DMS53 treated with DMSO at 0.1 percent for 48 hours (cell line): ENCODE measurements around the gene STK32B.

Source experiments
- DNase-seq: peaks from one replicate; lab custom pipeline; 2025; ENCODE audit not compliant: unreplicated experiment; lab: John Stamatoyannopoulos, UW

STK32B gene

DNA sequence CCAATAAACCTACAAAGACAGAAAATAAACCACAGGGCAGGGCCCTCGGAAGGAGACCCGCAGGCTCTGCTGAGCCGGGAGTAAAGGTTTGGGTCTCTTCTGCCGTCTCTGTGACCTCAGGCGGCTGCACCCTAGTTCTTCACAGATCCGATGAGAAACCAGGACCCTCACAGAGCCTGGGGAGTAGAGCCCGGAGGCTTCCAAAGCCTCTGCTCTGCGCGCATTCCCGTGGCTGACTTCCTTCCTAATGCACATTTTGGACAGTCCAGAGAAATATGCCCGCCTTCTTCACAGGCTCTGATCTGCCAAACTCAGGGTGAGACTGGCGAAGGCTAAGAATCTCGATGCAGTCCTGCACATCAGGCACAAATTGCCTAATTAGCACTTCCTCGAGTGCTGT lies 411.6 kb downstream of the STK32B start:
- DNase-seq = no peak

DNA sequence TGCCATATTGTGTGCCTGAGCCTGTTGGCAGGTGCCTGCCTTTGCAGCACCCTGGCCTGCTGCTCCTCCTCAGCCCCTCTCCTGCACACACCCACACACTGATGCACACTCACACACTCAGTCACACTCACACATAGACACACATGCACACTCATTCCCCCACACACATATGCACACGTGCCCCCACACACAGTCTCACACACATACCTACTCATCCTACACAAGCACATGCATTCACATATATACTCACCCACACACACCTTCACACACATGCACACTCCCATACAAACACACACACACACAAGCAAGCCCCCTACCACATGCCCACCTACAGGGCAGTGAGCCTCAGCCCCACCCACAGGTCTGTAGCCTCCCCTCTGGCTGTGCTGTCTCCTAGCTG lies 412.1 kb downstream of the STK32B start:
- DNase-seq = no peak

DNA sequence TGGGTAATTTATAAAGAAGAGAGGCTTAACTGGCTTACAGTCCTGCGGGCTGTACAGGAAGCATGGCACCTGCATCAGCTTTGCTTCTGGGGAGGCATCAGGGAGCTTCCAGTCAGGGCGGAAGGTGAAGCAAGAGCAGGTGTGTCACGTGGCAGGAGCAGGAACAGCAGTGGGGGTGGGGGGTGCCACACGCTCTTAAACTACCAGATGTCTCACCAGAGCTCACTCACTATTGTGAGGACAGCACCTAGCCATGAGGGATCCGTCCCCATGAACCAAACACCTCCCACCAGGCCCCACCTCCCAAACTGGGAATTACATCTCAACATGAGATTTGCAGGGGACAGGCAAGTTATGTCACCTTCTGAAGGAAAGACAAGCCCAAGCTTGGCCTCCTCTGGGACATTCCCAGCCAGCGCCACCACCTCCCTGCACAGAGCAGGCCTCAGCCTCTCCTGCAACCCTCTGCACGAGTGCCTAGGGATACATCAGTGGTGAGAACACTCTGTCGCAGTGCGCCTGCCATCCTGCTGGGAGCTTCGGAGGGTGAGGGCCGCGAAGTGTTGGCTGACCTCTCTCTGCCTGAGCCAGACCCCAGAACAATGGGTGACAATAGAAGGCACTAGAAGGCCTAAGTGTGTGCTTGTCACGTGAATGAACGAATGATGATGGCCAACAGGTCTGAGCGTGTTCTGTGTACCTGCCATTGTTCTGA lies 412.8 kb downstream of the STK32B start:
- no peak for DNase-seq

DNA sequence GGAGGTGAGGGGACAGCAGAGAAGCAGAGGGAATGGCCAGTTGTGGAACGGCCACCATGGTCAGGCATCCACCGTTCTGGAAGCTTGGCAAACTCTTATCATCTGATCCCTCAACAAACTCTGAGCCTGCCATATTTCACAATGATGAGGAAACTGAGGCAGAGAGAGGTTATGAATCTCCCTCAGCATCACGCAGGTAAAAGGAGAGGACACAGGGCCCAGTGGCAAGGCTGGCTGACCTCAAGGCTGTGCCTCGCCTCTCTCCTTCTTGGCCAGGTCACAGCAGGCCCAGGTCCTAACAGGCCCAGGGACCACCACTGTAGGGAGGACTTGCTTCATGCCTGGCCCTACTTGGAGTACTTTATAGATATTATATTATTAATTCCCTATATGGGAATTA lies 414.2 kb downstream of the STK32B start:
- DNase-seq = no peak

DNA sequence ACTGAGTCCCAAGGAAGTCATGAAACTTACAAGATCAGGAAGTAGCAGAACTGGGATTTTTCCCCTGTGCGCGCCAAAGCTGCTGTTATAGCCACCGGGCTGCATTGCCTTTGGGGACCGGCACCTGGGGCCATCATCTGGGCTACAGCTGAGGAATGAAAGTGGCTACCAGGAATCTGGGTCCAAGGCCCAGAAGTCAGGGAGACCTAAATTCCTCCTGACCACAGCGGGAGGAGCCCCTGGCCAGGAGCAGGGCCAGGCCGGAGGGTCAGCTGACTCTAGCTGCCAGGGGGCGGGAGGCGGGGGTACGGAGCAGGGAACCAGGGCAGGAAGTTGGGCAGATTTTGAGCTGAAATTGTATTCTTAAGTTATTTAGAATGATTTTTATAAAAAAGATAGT lies 414.7 kb downstream of the STK32B start:
- DNase-seq = no peak

DNA sequence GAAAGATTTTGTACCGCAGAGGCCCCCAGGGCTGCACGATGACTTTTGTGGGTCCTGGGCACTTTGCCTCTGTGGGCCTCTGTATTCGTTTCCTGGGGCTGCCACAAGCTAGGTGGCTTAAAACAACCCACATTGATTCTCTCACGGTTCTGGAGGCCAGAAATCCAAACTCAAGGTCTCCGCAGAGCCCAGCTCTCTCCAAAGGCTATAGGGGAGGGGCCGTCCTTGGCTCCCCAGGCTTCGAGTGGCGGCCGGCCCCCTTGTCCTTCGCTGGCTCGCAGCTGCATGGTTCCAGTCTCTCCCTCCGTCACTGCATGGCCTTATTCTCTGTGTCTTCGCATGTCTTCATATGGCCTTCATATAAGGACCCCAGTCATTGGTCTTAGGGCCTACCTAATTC lies 415.8 kb downstream of the STK32B start:
- no peak for DNase-seq

DNA sequence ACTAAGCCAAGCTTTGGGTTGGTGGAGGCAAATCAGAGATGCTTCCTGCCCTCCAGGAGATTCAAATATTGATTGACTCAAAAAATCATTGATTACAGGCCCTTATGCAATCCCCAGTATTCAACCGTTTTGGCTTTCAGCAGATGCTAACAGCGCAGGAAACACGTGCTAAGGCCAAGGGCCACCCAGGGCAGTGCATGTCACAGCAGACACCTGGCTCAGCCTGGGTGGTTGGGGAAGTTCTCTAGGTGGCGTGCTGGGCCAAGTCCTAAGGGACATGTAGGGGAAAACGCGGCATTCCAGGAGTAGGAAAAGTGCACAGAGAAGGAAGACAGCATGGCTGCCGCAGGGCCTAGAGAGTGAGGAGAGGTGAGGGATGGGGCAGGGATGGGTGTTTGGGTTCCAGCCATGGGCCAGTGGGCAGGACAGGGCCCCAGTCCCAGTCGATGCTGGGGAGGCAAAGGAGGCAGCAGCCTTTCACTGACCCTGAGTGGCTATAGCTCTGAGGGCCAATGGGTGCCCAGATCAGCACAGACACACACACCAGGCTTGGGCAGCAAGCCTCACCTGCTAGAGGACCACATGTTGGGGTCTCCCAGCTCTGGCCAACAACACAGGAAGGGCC lies 418.0 kb downstream of the STK32B start:
- no peak for DNase-seq

DNA sequence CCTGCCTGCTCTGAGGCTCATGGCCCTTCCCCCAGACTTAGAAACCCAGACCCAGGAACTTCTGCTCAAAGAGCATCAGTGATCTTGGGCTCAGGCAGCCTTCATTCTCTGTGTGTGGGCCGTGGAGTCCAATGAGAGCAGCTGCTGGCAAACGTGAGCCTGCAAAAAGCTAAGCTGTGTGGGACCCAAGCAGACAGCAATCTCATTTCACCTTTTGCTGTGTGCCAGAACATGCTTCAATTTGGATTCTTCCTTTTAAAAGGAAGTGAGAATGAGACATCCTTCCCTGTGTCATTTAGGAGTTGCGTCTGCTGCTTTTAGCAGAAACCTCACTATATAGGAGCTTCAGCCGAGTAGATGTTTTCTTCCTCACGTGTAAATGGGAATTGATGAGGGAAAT lies 418.6 kb downstream of the STK32B start:
- no peak for DNase-seq

DNA sequence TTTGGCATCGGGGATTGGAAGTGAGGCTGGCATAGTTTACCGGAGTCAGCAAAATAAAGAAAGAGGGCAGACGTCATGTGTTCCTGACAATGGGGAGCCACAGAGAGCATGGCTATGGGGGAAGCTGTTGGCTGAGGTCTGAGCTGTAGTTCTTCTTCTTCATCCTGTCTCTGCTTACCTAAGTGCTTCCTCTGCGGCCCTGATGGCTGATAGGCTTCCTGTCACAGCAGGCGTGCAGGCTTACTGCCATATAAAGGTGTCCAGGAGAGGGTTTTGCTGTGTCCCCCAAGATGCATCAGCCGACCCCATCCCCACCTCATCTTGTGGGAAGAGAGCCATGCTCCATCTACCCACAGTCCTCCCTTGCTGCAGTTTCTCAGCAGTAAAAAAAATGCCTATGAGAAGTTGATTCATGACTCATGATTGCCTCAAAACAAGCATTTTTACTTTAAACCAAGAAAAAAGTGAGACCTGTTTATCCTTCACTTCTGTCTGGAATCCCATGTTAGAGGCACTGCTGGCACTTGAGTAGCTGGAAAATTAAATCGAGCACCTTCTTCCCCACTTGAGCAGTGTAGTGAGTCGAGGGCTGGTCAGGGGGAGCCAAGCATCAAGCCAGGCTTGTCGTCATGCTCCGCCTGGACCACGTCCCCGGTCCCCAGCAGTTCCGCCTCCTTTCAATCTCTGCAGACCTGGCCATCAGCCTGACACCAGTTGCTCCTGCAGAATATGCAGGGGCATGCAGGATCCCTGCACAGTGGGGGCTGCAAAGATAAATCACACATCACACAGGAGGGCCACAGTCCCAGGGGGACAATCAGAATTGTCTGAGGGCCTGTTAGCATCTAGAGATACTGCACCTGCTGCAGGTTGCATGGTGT lies 419.3 kb downstream of the STK32B start:
- DNase-seq = no peak

DNA sequence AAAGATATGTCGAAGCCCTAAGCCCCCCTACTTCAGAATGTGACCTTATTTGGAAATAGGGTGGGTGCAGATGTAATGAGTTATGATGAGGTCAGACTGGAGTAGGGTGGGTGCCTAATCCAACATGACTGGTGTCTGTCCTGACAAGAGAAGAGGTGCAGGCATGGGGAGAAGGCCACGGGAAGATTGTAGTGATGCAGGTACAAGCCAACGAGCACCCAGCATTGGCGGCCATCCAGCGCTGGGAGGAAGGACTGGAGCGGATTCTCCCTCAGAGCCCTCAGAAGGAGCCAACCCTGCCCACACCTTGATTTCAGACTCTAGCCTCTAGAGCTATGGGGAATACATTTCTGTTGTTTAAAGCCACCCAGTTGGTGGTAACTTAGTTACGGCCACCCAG lies 419.9 kb downstream of the STK32B start:
- no peak for DNase-seq

DNA sequence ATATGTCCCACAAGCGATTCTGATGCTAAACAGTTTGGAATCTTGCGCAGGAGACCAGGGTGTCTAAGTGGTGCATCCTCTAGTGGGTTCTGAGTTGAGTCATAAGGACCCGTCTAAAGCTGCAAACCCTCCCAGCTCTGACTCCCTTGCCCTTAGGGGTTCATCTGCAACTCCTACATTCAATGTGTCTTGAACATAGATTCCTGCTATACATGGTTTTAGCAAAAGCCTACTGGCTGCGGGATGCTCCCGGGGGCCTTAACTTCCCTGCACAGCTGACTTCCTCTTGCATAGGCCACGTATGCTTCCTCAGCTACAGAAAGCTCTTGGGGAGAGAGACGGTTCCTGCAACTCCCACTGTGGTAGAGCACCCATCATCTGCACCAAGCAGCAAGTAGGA lies 420.4 kb downstream of the STK32B start:
- no peak for DNase-seq

DNA sequence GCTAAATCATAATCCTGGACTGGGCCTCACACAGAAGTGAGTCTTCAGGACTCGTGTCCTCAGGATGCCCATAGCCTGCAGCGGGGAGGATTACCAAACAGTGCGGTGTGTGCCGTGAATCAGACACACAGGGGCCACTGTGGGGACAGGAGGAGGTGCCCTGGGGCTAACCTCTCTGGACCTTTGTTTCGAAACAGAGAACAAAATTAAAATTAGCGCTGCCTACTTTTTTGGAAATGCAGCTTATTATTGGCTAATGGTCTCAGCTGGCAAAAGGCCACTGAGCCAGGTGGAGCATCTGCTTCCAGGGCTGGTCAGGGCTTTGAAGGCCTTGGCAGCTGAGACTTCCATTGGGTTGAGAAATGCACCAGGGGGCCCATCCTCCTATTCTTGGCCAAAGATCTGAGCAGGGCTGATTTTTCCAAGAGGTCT lies 420.9 kb downstream of the STK32B start:
- no peak for DNase-seq

DNA sequence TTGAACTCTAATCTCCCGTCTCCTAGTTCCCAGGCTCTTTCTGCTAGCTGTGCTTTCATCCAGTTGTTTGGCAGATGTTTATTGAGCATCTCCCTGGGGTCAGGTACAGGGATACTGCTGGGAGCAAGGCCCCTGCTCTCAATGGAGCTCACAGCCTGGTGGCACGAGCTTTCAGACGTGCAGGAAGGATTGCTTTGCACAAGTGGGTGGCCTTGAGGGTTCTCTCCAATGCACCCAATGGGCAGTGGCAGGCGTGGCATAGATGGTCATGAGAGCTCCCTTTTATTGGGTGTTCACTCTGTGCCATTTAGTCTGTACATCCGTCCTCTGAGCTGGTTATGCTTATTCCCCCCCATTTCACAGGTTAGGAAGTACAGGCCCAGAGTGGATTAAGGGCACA lies 421.8 kb downstream of the STK32B start:
- no peak for DNase-seq

DNA sequence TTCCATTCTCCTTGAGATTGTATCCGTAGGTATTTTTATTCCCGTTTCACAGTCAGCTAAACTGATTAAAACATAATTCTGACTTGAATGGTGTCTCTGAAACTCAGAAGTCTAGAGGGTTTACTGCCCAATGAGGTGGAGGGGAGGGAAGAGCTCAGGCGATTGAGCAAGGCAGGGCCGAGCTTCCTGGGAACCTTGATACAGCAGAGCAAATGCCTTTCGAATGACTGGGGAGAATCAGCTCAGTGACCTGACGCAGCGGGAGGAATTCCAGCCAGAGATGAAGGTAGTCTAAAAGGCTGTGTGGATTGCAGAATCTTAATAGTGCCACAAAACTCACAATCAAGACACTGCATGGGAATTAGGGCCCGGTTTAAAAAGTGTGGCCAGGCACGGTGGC lies 423.5 kb downstream of the STK32B start:
- DNase-seq = no peak

DNA sequence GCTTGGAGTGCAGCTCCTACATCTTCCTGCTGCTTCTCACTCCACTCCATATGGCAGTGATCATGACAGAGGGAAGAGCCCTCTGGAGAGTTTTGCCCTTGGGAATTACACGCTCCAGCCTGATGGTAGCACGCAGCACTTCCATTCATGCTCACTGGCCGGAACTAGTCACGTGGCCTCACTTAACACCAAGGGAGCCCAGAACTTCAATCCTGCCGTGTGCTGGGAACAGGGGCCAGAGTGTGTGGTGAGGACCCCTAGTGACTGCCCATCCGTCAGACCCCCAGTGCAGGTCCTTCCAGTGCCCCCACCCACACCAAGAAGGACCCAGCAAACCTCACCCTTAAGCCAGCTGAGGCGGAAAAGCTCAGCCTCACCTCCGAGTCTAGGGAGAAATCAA lies 426.3 kb downstream of the STK32B start:
- DNase-seq = no peak

DNA sequence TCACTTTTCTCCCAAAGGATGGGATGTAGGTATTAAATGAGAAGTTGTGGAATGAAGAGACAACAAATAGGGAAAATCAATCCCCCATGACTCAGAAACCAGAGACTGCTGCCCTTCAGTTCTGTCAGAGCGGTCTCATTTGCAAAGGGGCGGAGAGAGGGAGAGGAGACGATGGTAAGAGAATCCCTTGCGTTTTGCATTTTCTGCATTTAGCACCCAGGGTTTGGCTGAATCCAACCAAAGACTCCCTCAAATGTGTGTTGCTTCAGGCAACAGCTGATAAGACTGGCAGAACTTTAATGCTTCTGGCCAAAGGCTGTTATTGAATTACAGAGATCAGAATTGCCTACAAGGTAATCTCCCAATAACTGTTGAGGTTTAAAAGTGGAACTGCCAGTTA lies 426.9 kb downstream of the STK32B start:
- DNase-seq = no peak

DNA sequence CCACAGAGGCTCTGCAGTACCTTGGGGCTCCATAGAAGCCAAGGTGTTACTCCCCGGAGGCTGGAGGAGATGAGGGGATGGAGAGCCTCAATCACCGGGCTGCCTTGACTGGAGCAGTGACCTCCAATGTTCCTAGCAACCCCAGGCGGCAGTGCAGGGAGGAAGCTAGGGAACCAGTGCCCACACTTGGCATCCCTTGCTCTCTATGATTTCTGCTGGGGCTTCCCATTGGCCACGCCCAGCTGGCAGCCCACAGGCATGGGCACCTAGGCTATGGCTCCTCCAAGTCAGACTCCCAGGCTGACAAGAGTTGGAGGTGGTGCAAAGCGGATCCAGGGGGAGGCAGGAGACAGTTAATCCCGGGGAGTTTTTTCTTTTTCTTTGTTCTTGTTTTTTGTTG lies 427.4 kb downstream of the STK32B start:
- DNase-seq = no peak

DNA sequence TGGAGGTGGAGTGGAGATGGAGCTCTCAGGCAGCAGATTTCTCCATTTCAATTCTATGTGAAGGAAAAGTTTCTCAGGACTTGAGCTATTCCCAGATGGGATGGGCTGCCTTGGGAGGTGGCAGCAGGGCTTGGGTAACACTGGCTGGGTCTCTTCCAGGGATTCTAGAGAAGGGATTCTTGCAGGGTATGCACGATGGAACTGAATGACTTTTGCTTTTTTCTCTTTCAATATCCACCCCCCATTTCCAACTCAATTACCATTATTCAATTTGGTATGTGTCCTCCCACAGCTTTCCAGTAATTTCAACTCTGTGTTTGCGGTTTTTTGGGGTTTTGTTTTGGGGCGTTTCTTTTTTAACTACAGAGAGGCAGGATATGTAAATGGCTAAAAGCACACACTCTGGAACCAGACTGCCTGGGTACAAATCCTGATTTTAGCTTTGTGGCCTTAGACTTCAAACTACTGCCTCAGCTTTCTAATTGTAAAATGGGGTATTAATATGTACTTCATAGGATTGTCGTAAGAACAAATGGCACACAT lies 428.3 kb downstream of the STK32B start:
- DNase-seq = no peak

DNA sequence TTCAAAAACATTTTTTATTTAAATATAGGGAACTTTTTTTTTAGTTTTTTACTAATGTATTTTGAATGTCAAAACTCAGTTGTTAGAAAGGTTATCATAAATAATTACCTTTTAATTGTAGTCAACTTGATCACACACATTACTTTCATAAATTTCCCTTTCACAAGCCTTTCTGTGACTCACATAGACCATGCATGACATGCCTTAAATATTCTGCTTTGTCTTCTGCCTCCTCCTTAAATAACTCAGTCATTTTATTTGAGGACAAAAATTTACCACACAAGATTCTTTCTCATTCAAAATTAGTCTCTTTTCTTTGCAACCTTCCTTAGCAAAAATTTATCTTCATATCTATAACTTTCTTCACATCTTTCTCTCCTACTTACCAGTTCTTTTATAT lies 437.1 kb downstream of the STK32B start:
- no peak for DNase-seq

DNA sequence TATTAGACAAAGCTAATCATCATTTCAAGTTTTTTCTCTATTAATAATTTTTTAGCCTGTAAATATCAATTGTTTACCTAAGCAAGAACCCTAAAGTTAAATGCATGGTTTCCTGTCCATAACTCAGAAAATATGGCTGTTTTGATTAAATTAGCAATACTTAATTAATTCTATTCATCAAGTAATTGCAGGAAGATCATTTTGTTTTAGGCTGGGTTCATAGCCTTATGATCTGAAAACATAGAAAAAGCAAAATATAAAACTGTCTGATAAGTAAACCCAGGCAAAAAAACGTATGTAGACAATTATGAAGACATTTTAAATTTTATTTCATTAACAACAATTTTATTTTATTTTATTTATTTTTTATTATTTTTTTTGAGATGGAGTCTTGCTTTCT lies 438.0 kb downstream of the STK32B start:
- DNase-seq = no peak

DNA sequence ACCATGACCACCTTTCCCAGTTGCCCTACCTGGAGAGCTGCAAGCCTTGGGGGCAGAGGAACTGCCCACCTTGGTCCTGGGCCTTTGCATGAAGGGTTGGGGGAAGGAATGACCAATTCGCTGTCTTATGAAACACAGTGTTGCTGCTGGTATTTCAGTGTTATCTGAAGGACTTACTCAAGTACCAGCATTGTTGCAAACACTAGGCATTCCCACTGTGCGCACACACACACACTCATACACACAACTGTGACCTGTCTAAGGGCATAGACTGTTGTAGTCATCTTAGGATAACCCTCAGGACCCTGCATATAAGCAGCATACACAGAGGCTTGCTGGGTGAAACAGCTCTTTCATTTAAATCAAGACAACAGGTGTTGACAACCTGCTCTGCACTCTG lies 446.2 kb downstream of the STK32B start:
- no peak for DNase-seq

DNA sequence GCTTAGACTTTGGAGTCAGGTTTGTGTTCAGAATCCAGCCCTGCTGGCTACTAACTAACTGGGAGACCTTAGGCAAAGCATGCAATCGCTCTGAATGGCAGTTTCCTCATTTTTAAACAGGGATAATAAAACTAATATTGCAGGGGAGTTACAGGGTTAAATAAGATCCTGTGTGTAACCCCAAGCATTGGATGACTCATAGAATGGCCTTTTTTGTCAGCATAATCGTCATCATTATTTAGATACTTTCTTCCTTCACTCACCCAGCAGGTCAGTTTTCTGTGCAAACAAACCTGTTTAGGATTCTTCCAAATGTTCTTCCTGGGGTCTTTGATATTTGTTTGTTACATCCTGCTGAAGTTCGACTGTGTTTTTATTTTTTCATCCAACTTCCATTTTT lies 448.9 kb downstream of the STK32B start:
- DNase-seq = peak; percentile 23
